SK-N-SH (cell line): ENCODE results near the gene ERGIC1. TPM values are rescaled to one million over a fixed set of nuclear protein-coding genes. Genes with fewer than 3 reads are reported as not detected.
"Not testable (repeated sequence)": the region's sequence is repeated elsewhere in the genome, so short reads cannot be mapped to it uniquely, and the experiment has no call there.

Source experiments
- CTCF ChIA-PET: fragments of 300-600, 350-600 bp; formaldehyde crosslinking; extraction: SDS; loops from one replicate; lab custom pipeline; 2021; lab: Yijun Ruan, JAX
- POLR2A ChIA-PET: fragments of 350-600 bp; sonication (Branson Sonifier 250); formaldehyde crosslinking; extraction: SDS; loops from one replicate; lab custom pipeline; 2020; ENCODE audit warnings: antibody characterized with exemption, inconsistent platforms; lab: Yijun Ruan, JAX
- DNase-seq: peaks from one replicate; pipeline ENCODE4 v3.0.0; 2012
- H2AFZ ChIP-seq: fragments of 200-600 bp; sonication (generic); 2 replicates; pipeline ENCODE4 v1.8.1; 2016; ENCODE audit warnings: antibody characterized with exemption, mild to moderate bottlenecking, low read depth
- H3F3A ChIP-seq: fragments of 200-600 bp; sonication (generic); replicated peaks from 2 replicates; pipeline ENCODE3; 2016; ENCODE audit warnings: antibody characterized with exemption, mild to moderate bottlenecking; ENCODE audit not compliant: insufficient read depth
- H3K27ac ChIP-seq, 2 experiments: fragments of 200-500 bp in 1 of 2; fragments of 200-600 bp in 1 of 2; sonication (Bioruptor generic) in 1 of 2; sonication (generic), shearing (Covaris generic) in 1 of 2; 2 replicates each; pipeline versions ENCODE4 v1.5.1 to v1.6.1; 2014 to 2016; ENCODE audit warnings: low read depth in 2 of 2, inconsistent platforms in 1 of 2, low read length in 1 of 2, mild to moderate bottlenecking in 1 of 2, mixed read lengths in 1 of 2
- H3K27me3 ChIP-seq: fragments of 200-600 bp; sonication (generic), shearing (Covaris generic); 2 replicates; pipeline ENCODE4 v1.6.1; 2016; ENCODE audit warnings: mixed run types; ENCODE audit not compliant: insufficient read depth
- H3K36me3 ChIP-seq, 2 experiments: fragments of 200-500 bp in 1 of 2; fragments of 200-600 bp in 1 of 2; sonication (Bioruptor generic) in 1 of 2; sonication (generic) in 1 of 2; replicated peaks in 1 of 2; 2 replicates each; pipeline versions ENCODE3 to v1.5.1; 2014 to 2016; ENCODE audit warnings: low read length in 1 of 2, mild to moderate bottlenecking in 1 of 2; ENCODE audit not compliant: insufficient read depth in 2 of 2, control insufficient read depth in 1 of 2
- H3K4me1 ChIP-seq, 2 experiments: fragments of 200-500 bp in 1 of 2; fragments of 200-600 bp in 1 of 2; sonication (Bioruptor generic) in 1 of 2; sonication (generic), shearing (Covaris generic) in 1 of 2; 2 replicates each; pipeline versions ENCODE4 v1.5.1 to v1.6.1; 2014 to 2016; ENCODE audit warnings: low read depth in 1 of 2, low read length in 1 of 2, mixed run types in 1 of 2; ENCODE audit not compliant: insufficient read depth in 2 of 2, control insufficient read depth in 1 of 2
- H3K4me2 ChIP-seq: fragments of 200-600 bp; sonication (generic), shearing (Covaris generic); 2 replicates; pipeline ENCODE4 v1.6.1; 2017; ENCODE audit warnings: mixed run types
- H3K4me3 ChIP-seq, 2 experiments: fragments of 200-500 bp in 1 of 2; fragments of 200-600 bp in 1 of 2; sonication (Bioruptor generic) in 1 of 2; sonication (generic), shearing (Covaris generic) in 1 of 2; 2 replicates each; pipeline versions ENCODE4 v1.5.1 to v1.8.1; 2014 to 2016; ENCODE audit warnings: low read depth in 2 of 2, inconsistent platforms in 1 of 2, low read length in 1 of 2, mild to moderate bottlenecking in 1 of 2, mixed read lengths in 1 of 2, moderate library complexity in 1 of 2
- H3K79me2 ChIP-seq: fragments of 200-600 bp; sonication (generic); 2 replicates; pipeline ENCODE4 v1.8.1; 2017; ENCODE audit warnings: mild to moderate bottlenecking; ENCODE audit not compliant: insufficient read depth
- H3K9ac ChIP-seq: fragments of 200-600 bp; sonication (generic); 2 replicates; pipeline ENCODE4 v1.6.1; 2017; ENCODE audit warnings: mixed run types
- H3K9me2 ChIP-seq: fragments of 200-600 bp; sonication (generic); 2 replicates; pipeline ENCODE4 v1.6.1; 2017; ENCODE audit warnings: mixed run types
- H3K9me3 ChIP-seq: fragments of 200-600 bp; sonication (generic); 2 replicates; pipeline ENCODE4 v1.6.1; 2017; ENCODE audit warnings: mixed run types, mild to moderate bottlenecking, moderate library complexity
- H4K20me1 ChIP-seq: fragments of 200-600 bp; sonication (generic); 2 replicates; pipeline ENCODE4 v1.6.1; 2017; ENCODE audit warnings: mild to moderate bottlenecking, mixed run types; ENCODE audit not compliant: insufficient read depth
- CHD2 ChIP-seq: fragments of 150-350 bp; IDR thresholded peaks from 2 replicates; pipeline ENCODE4 v1.6.1; 2018; ENCODE audit warnings: low read length; ENCODE audit not compliant: partially characterized antibody
- ELF1 ChIP-seq: IDR thresholded peaks from 2 replicates; pipeline ENCODE4 v1.4.0; 2012
- FOSL2 ChIP-seq: IDR thresholded peaks from 2 replicates; pipeline ENCODE4 v1.4.0; 2012; ENCODE audit warnings: low read depth, mild to moderate bottlenecking, moderate library complexity, borderline replicate concordance
- FOXM1 ChIP-seq: IDR thresholded peaks from 2 replicates; pipeline ENCODE4 v1.4.0; 2012; ENCODE audit warnings: low read depth, mild to moderate bottlenecking
- NFIC ChIP-seq: IDR thresholded peaks from 2 replicates; pipeline ENCODE4 v1.4.0; 2012; ENCODE audit warnings: borderline replicate concordance
- NRF1 ChIP-seq: IDR thresholded peaks from 2 replicates; pipeline ENCODE4 v1.6.1; 2012; ENCODE audit warnings: low read depth, mild to moderate bottlenecking, low read length
- RAD21 ChIP-seq: IDR thresholded peaks from 2 replicates; pipeline ENCODE4 v1.6.1; 2012; ENCODE audit warnings: mild to moderate bottlenecking, low read length
- RCOR1 ChIP-seq: fragments of 150-350 bp; IDR thresholded peaks from 2 replicates; pipeline ENCODE4 v1.6.1; 2017; ENCODE audit warnings: antibody characterized with exemption, low read length
- RFX5 ChIP-seq: IDR thresholded peaks from 2 replicates; pipeline ENCODE4 v1.6.1; 2012; ENCODE audit warnings: mild to moderate bottlenecking, improper control_type of control experiment, low read length
- SIN3A ChIP-seq: IDR thresholded peaks from 2 replicates; pipeline ENCODE4 v1.6.1; 2012; ENCODE audit warnings: low read depth, mild to moderate bottlenecking, low read length, moderate library complexity, borderline replicate concordance
- SMC3 ChIP-seq: IDR thresholded peaks from 2 replicates; pipeline ENCODE4 v1.6.1; 2012; ENCODE audit warnings: low read depth, low read length, improper control_type of control experiment
- TAF1 ChIP-seq: IDR thresholded peaks from 2 replicates; pipeline ENCODE4 v1.6.1; 2012; ENCODE audit warnings: low read depth, mild to moderate bottlenecking, low read length, moderate library complexity, borderline replicate concordance
- TCF12 ChIP-seq: IDR thresholded peaks from 2 replicates; pipeline ENCODE4 v1.4.0; 2012
- YY1 ChIP-seq: IDR thresholded peaks from 2 replicates; pipeline ENCODE4 v1.4.0; 2012; ENCODE audit warnings: low read depth, mild to moderate bottlenecking
- WGBS: methylation state at CpG from one replicate; pipeline ENCODE4 v1.1.6; 2017; ENCODE audit warnings: low lambda C conversion rate; 5-methylcytosine and 5-hydroxymethylcytosine counted together
- polyA plus RNA-seq, 3 experiments: library from polyadenylated mRNA; depleted of rRNA; stranded (reverse); fragments of >200 nt; gene quantifications; 2 replicates each; pipeline ENCODE4 v1.2.3, GENCODE V29; 2012
- TF ChIP-seq, protein P1 (sequence below): IDR thresholded peaks from 2 replicates; pipeline ENCODE4 v1.4.0; 2012; ENCODE audit warnings: low read depth
- TF ChIP-seq, protein P2 (sequence below): fragments of 150-350 bp; IDR thresholded peaks from 2 replicates; pipeline ENCODE4 v1.6.1; 2016; ENCODE audit warnings: mild to moderate bottlenecking, low read depth, low read length
- TF ChIP-seq, protein P3 (sequence below): IDR thresholded peaks from 2 replicates; pipeline ENCODE4 v1.4.0; 2012; ENCODE audit warnings: low read depth, borderline replicate concordance

ERGIC1 gene
- polyA plus RNA-seq, 1 of the 3 experiments (the other 2 are of a cell fraction) = 101 TPM

DNA sequence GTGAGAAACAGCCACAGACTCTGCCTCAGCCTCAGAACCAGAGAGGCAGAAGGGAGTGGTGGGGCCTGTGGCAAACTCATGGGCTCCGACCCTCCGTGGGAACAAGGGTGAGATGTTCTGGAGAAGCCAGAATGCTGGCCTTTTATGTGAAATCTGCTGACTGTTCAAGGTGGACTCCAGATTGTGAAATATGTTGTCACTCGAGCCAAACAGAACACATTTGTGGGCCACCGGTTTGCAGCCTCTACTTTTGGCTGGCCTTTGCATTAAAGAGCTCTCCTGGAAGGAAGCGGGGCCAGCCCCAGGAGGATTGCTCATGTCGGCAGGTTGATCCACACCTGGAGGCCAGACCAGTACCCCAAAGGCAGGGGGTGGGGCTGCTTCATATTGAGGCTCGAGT, 62.4 kb downstream of the ERGIC1 start:
- peaks cover 37% of the 10 kb centered on the region for H3F3A ChIP-seq
- peaks cover 8% of the 10 kb centered on the region; the same call in 1 of the 2 replicates for H3K79me2 ChIP-seq
- H3K9me2 ChIP-seq = no peaks in the 10 kb centered on the region
- H3K4me1 ChIP-seq = peaks cover 0 to 30% of the 10 kb centered on the region in 2 experiments; a peak in 3 of 4 replicates
- H4K20me1 ChIP-seq = no peaks in the 10 kb centered on the region
- H3K9me3 ChIP-seq = no peaks in the 10 kb centered on the region
- H3K4me3 ChIP-seq = no peak overlapping the region
- WGBS = 97% methylated on average over 7 of the region's 7 CpGs
- no peak overlapping the region for H3K4me2 ChIP-seq
- H2AFZ ChIP-seq = no peak overlapping the region
- no peaks in the 10 kb centered on the region for H3K27me3 ChIP-seq
- H3K9ac ChIP-seq = peak overlapping the region; percentile 81
- H3K27ac ChIP-seq = peak overlapping the region in 1 of 2 experiments; percentile 100; a peak in 2 of 4 replicates
- ChIA-PET POLR2A (no interaction called here), CTCF (interaction anchor here (1.1 kb wide), 1 partner anchor 184 kb away, joined by 3 read pairs; no protein-coding TSS in a partner anchor)
- peaks cover 0 to 4% of the 10 kb centered on the region in 2 experiments for H3K36me3 ChIP-seq
- TF ChIP-seq NFIC (no peak), ELF1 (no peak), NRF1 (no peak), CHD2 (no peak), TCF12 (no peak), RFX5 (no peak)
- TF ChIP-seq, protein P1, sequence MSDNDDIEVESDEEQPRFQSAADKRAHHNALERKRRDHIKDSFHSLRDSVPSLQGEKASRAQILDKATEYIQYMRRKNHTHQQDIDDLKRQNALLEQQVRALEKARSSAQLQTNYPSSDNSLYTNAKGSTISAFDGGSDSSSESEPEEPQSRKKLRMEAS = no peak
- DNase-seq = no peak

DNA sequence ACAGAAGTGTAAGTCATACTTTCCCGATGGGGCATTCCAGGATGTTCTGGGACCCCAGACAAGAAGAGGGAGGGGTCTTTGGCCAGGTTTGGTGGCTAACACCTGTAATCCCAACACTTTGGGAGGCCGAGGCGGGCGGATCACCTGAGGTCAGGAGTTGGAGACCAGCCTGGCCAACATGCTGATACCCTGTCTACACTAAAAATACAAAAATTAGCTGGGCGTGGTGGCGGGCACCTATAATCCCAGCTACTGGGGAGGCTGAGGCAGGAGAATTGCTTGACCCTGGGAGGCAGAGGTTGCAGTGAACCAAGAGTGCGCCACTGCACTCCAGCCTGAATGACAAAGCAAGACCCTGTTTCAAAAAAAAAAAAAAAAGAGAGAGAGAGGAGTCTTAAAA, 63.0 kb downstream of the ERGIC1 start:
- H3K9me3 ChIP-seq, POLR2A ChIA-PET, H3K9me2 ChIP-seq, DNase-seq, H3K36me3 ChIP-seq, H4K20me1 ChIP-seq, H3K27me3 ChIP-seq: not testable (repeated sequence)
- H3K9ac ChIP-seq = peak overlapping the region; percentile 81
- WGBS = 97% methylated on average over 7 of the region's 7 CpGs
- CTCF ChIA-PET = interaction anchor here (1.1 to 2.0 kb wide), 2 partner anchors 180 to 182 kb away, joined by 3 to 6 read pairs; no protein-coding TSS in a partner anchor
- peaks cover 13% of the 10 kb centered on the region; the same call in 1 of the 2 replicates for H3K79me2 ChIP-seq
- peaks cover 4 to 36% of the 10 kb centered on the region in 2 experiments; a peak in 3 of 4 replicates for H3K4me1 ChIP-seq
- peak overlapping the region; percentile 67 for H3K4me2 ChIP-seq
- H3K27ac ChIP-seq = peak overlapping the region in 1 of 2 experiments; percentile 100; a peak in 2 of 4 replicates
- H3F3A ChIP-seq = peaks cover 43% of the 10 kb centered on the region
- H3K4me3 ChIP-seq = peak overlapping the region in 1 of 2 experiments; percentile 5; a peak in 1 of 4 replicates
- peak overlapping the region; percentile 3; the same call in 1 of the 2 replicates for H2AFZ ChIP-seq

DNA sequence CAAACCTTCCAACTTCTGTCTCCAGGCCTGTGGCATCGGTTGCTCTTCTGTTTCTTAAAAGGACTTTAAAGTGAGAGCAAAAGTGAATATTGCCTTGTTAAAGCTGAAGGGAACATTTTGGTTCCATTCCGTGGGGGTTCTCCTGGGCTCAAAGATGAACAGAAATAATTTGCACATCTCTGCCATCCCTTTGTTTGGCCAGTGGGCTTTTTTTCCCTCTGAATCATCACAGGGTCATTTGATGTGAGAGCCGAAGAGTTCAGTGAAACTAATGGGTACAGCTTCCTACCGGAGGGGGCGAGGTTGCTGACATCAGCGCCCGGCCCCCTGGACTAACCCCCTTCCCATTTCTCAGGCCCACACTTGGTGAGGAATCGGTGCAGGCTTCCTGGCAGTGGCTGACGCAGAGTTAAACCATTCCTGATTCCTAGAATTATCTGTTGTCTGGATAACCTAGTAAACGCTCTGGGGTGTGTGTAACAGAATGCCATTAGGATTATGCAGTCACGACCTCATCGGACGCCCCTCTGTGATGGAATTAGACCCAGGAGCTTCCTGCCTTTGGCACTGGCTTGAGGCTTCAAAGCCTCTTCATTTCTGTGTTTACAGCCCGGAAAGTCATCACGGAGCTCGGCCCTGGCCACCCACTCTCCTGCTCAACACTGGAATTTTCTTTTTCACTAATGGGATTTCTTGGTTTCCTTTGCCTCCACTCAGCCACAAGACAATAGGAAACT, 63.6 kb downstream of the ERGIC1 start:
- Histone ChIP-seq H4K20me1 (no peaks in the 10 kb centered on the region), H3K27ac (peak overlapping the region; percentile 23 to 100), H3K9me3 (no peaks in the 10 kb centered on the region), H3K4me2 (peak overlapping the region; percentile 67), H3K79me2 (peaks cover 17% of the 10 kb centered on the region; the same call in 1 of the 2 replicates), H3K36me3 (peaks cover 0 to 9% of the 10 kb centered on the region in 2 experiments), H3K9ac (peak overlapping the region; percentile 81), H3K4me1 (peaks cover 4 to 42% of the 10 kb centered on the region in 2 experiments; a peak in 3 of 4 replicates), H3K27me3 (no peaks in the 10 kb centered on the region), H3F3A (peaks cover 44% of the 10 kb centered on the region), H3K9me2 (no peaks in the 10 kb centered on the region), H3K4me3 (peak overlapping the region in 1 of 2 experiments; percentile 5; a peak in 2 of 4 replicates), H2AFZ (peak overlapping the region; percentile 3; the same call in 1 of the 2 replicates)
- ChIA-PET CTCF (interaction anchor here (0.9 to 2.0 kb wide), 4 partner anchors 35 to 183 kb away, joined by 3 to 6 read pairs (median 3); partner anchors contain the start of gene DUSP1), POLR2A (interaction anchor here (1.2 kb wide), 1 partner anchor 11 kb away, joined by 3 read pairs; no protein-coding TSS in a partner anchor)
- no peak for DNase-seq
- 7% methylated on average over 16 of the region's 16 CpGs for WGBS
- TF ChIP-seq, protein P2, sequence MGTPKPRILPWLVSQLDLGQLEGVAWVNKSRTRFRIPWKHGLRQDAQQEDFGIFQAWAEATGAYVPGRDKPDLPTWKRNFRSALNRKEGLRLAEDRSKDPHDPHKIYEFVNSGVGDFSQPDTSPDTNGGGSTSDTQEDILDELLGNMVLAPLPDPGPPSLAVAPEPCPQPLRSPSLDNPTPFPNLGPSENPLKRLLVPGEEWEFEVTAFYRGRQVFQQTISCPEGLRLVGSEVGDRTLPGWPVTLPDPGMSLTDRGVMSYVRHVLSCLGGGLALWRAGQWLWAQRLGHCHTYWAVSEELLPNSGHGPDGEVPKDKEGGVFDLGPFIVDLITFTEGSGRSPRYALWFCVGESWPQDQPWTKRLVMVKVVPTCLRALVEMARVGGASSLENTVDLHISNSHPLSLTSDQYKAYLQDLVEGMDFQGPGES = no peak
- TF ChIP-seq, protein P3, sequence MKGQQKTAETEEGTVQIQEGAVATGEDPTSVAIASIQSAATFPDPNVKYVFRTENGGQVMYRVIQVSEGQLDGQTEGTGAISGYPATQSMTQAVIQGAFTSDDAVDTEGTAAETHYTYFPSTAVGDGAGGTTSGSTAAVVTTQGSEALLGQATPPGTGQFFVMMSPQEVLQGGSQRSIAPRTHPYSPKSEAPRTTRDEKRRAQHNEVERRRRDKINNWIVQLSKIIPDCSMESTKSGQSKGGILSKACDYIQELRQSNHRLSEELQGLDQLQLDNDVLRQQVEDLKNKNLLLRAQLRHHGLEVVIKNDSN = no peak
- TF ChIP-seq FOXM1 = no peak
- no peak for TF ChIP-seq SMC3
- TF ChIP-seq TCF12 = peak; percentile 83
- peak; percentile 4; the same call in 1 of the 2 replicates for TF ChIP-seq NFIC
- TF ChIP-seq CHD2 = no peak
- TF ChIP-seq FOSL2 = peak; percentile 72
- no peak; the same call in 1 of the 2 replicates for TF ChIP-seq TAF1
- TF ChIP-seq RAD21 = no peak
- TF ChIP-seq SIN3A = no peak; the same call in 1 of the 2 replicates
- TF ChIP-seq RCOR1 = no peak
- TF ChIP-seq YY1 = no peak
- TF ChIP-seq, protein P1 = peak; percentile 37; the same call in 1 of the 2 replicates
- no peak for TF ChIP-seq NRF1
